Heart left ventricle (tissue), 13 donors: ENCODE data around the gene STH.
"Not testable (repeated sequence)": the region's sequence is repeated elsewhere in the genome, so short reads cannot be mapped to it uniquely, and the experiment has no call there.

Experiments
- POLR2A ChIP-seq, 2 donors: fragments of 450-650 bp; IDR thresholded peaks; one replicate each; pipeline ENCODE4 v1.6.1; 2017; ENCODE audit warnings: antibody characterized with exemption in 2 of 2, mild to moderate bottlenecking in 2 of 2, moderate library complexity in 2 of 2
- TF ChIP-seq, protein P1 (sequence below), 12 donors: fragments of 200-600 bp; sonication (generic) in 4 of 12; IDR thresholded peaks; one replicate each; pipeline versions ENCODE4 v1.5.0 to v1.8.0; 2018 to 2022; ENCODE audit warnings: antibody characterized with exemption in 12 of 12, mild to moderate bottlenecking in 5 of 12
- donor health status: ischemic (EF 13 %, LVEDD 7.1; RV severe dilation, severe dysfunction).
- donor health status: DM: no; HTN: yes; CAD: no.
- donor health status: DM: no; HTN: no; CAD: no.
- donor health status: ischemic (EF 25% LVEDD 6.9; RV normal size, moderate dysfunction).
- donor health status: ischemic (EF 25% LVEDD 5.7; RV mildly dilated, moderate dysfunction).
- donor health status: ischemic (EF 35%, LVEDD 5.7; RV mildly dilated, moderate dysfunction).
- donor health status: nonischemic (EF 11% LVEDD 7.7; RV severe dilation, severe dysfunction).
- donor health status: DM: yes; HTN: yes; CAD: no.
- donor health status: PGD.
- donor health status: ischemic (EF 29% LVEDD 5.4; RV normal size, mild dysfunction).
- donor health status: nonischemic (EF 23%, LVEDD 6.1; RV moderate dilation, normal function).

DNA sequence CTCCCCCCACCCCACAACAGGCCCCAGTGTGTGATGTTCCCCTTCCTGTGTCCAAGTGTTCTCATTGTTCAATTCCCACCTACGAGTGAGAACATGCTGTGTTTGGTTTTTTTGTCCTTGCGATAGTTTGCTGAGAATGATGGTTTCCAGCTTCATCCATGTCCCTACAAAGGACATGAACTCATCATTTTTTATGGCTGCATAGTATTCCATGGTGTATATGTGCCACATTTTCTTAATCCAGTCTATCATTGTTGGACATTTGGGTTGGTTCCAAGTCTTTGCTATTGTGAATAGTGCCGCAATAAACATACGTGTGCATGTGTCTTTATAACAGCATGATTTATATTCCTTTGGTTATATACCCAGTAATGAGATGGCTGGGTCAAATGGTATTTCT lies 42.3 kb upstream of the STH start:
- TF ChIP-seq, protein P1, sequence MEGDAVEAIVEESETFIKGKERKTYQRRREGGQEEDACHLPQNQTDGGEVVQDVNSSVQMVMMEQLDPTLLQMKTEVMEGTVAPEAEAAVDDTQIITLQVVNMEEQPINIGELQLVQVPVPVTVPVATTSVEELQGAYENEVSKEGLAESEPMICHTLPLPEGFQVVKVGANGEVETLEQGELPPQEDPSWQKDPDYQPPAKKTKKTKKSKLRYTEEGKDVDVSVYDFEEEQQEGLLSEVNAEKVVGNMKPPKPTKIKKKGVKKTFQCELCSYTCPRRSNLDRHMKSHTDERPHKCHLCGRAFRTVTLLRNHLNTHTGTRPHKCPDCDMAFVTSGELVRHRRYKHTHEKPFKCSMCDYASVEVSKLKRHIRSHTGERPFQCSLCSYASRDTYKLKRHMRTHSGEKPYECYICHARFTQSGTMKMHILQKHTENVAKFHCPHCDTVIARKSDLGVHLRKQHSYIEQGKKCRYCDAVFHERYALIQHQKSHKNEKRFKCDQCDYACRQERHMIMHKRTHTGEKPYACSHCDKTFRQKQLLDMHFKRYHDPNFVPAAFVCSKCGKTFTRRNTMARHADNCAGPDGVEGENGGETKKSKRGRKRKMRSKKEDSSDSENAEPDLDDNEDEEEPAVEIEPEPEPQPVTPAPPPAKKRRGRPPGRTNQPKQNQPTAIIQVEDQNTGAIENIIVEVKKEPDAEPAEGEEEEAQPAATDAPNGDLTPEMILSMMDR (IDR thresholded peaks at IDR 0.05) = not testable (repeated sequence)
- TF ChIP-seq POLR2A (IDR thresholded peaks at IDR 0.05) = not testable (repeated sequence)
